GM12878 (cell line): ENCODE results near the gene TMPRSS6.

ENCODE experiments used
- BHLHE40 ChIP-seq, 2 experiments: fragments of 450-650 bp in 1 of 2; IDR thresholded peaks; 2 replicates each; pipeline ENCODE4 v1.6.1; 2011 to 2017; ENCODE audit warnings: low read depth in 2 of 2, borderline replicate concordance in 1 of 2, improper control_type of control experiment in 1 of 2, low read length in 1 of 2, mild to moderate bottlenecking in 1 of 2
- CHD1 ChIP-seq: IDR thresholded peaks from 2 replicates; pipeline ENCODE4 v1.6.1; 2012; ENCODE audit warnings: low read depth, low read length, improper control_type of control experiment
- EP300 ChIP-seq, 2 experiments: fragments of 150-350 bp in 1 of 2; IDR thresholded peaks; 2 replicates each; pipeline ENCODE4 v1.6.1; 2011 to 2012; ENCODE audit warnings: low read depth in 2 of 2, low read length in 2 of 2, borderline replicate concordance in 1 of 2, improper control_type of control experiment in 1 of 2, inconsistent platforms in 1 of 2; ENCODE audit not compliant: control insufficient read depth in 1 of 2
- EZH2 ChIP-seq: IDR thresholded peaks from 2 replicates; pipeline ENCODE4 v1.6.1; 2012; ENCODE audit warnings: low read depth, mild to moderate bottlenecking, control low read depth, inconsistent platforms, low read length, borderline replicate concordance; ENCODE audit not compliant: control insufficient read depth
- GABPA ChIP-seq: IDR thresholded peaks from 2 replicates; pipeline ENCODE4 v1.6.1; 2014; ENCODE audit warnings: antibody characterized with exemption, low read depth, mild to moderate bottlenecking, inconsistent platforms
- POLR2A ChIP-seq: IDR thresholded peaks from 2 replicates; pipeline ENCODE4 v1.6.1; 2011; ENCODE audit warnings: low read depth, mild to moderate bottlenecking, low read length
- POLR2AphosphoS5 ChIP-seq: IDR thresholded peaks from 2 replicates; pipeline ENCODE4 v1.6.1; 2011; ENCODE audit warnings: mild to moderate bottlenecking, low read length, inconsistent platforms
- TCF7 ChIP-seq: IDR thresholded peaks from 2 replicates; pipeline ENCODE4 v1.6.1; 2014; ENCODE audit warnings: antibody characterized with exemption, borderline replicate concordance
- USF1 ChIP-seq: IDR thresholded peaks from 2 replicates; pipeline ENCODE4 v1.6.1; 2011; ENCODE audit warnings: borderline replicate concordance, low read depth, mild to moderate bottlenecking, moderate library complexity, mixed read lengths, low read length; ENCODE audit not compliant: insufficient read depth; ENCODE audit errors: extremely low read length
- ZNF274 ChIP-seq: IDR thresholded peaks from one replicate; pipeline ENCODE4 v1.8.0; 2011; ENCODE audit not compliant: insufficient read length, insufficient read depth
- TF ChIP-seq, protein P1 (sequence below), 3 experiments: IDR thresholded peaks in 2 of 3; conservative IDR thresholded peaks in 1 of 3; 2 replicates each; pipeline ENCODE4 v1.5.1; 2011; ENCODE audit warnings: low read depth in 3 of 3, low read length in 3 of 3, mild to moderate bottlenecking in 3 of 3, control low read depth in 2 of 3, moderate library complexity in 2 of 3, inconsistent platforms in 1 of 3, mixed read lengths in 1 of 3; ENCODE audit not compliant: control insufficient read depth in 2 of 3, insufficient read depth in 1 of 3; ENCODE audit errors: extremely low read depth in 1 of 3

- TF ChIP-seq, protein P1, sequence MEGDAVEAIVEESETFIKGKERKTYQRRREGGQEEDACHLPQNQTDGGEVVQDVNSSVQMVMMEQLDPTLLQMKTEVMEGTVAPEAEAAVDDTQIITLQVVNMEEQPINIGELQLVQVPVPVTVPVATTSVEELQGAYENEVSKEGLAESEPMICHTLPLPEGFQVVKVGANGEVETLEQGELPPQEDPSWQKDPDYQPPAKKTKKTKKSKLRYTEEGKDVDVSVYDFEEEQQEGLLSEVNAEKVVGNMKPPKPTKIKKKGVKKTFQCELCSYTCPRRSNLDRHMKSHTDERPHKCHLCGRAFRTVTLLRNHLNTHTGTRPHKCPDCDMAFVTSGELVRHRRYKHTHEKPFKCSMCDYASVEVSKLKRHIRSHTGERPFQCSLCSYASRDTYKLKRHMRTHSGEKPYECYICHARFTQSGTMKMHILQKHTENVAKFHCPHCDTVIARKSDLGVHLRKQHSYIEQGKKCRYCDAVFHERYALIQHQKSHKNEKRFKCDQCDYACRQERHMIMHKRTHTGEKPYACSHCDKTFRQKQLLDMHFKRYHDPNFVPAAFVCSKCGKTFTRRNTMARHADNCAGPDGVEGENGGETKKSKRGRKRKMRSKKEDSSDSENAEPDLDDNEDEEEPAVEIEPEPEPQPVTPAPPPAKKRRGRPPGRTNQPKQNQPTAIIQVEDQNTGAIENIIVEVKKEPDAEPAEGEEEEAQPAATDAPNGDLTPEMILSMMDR (IDR thresholded peaks at IDR 0.05 in 2 of 3, conservative IDR thresholded peaks at IDR 0.05 in 1 of 3; ENCODE audit: control insufficient read depth in 2 of 3, extremely low read depth in 1 of 3, insufficient read depth in 1 of 3, low read depth in 3 of 3, low read length in 3 of 3), result no peak
- TF ChIP-seq CHD1, result no peak
- TF ChIP-seq TCF7, result no peak
- TF ChIP-seq ZNF274, result no peak
- TF ChIP-seq BHLHE40 (IDR thresholded peaks at IDR 0.05; ENCODE audit: borderline replicate concordance in 1 of 2, low read depth in 2 of 2, low read length in 1 of 2), result no peak
- no peak for TF ChIP-seq USF1
- no peak for TF ChIP-seq GABPA
- TF ChIP-seq EP300 (IDR thresholded peaks at IDR 0.05; ENCODE audit: borderline replicate concordance in 1 of 2, control insufficient read depth in 1 of 2, low read depth in 2 of 2, low read length in 2 of 2), result no peak
- no peak for TF ChIP-seq POLR2A
- TF ChIP-seq POLR2AphosphoS5, result no peak
- no peak for TF ChIP-seq EZH2
Measured at GRCh38 chr22:37082251-37082873, 27.2 kb downstream of the TMPRSS6 start.
